Calu3 (cell line): ENCODE measurements around the gene CDKN2AIPNL. TPM values are rescaled to one million over a fixed set of nuclear protein-coding genes. Genes with fewer than 3 reads are reported as not detected.

Experiments
- Bru-seq: library from RNA; stranded (reverse); fragments of 400-500 nt; gene quantifications from one replicate; lab custom pipeline; 2021; lab: Mats Ljungman, UMichigan
- BruChase-seq, 2 experiments: library from RNA; stranded (reverse); fragments of 400-500 nt; gene quantifications; one replicate each; lab custom pipeline; 2021; lab: Mats Ljungman, UMichigan
- BruUV-seq: library from RNA; stranded (reverse); fragments of 400-500 nt; replicated peaks from 2 replicates; lab custom pipeline; 2021; lab: Mats Ljungman, UMichigan
- CTCF ChIA-PET: fragments of 300-600 bp; sonication (Branson Sonifier 250); formaldehyde crosslinking; loops from one replicate; lab custom pipeline; 2022; ENCODE audit warnings: antibody characterized with exemption; lab: Charles Lee
- DNase-seq: peaks from one replicate; pipeline ENCODE4 v3.0.0; 2022
- H3K27ac Mint-ChIP-seq: one replicate; pipeline ENCODE4 v1.8.0; 2022; ENCODE audit warnings: mixed read lengths; ENCODE audit not compliant: unreplicated experiment
- H3K27me3 Mint-ChIP-seq: one replicate; pipeline ENCODE4 v1.8.0; 2022; ENCODE audit warnings: mixed read lengths; ENCODE audit not compliant: unreplicated experiment
- H3K36me3 Mint-ChIP-seq: one replicate; pipeline ENCODE4 v1.8.0; 2022; ENCODE audit warnings: mild to moderate bottlenecking, moderate library complexity, mixed read lengths; ENCODE audit not compliant: insufficient read depth, unreplicated experiment
- H3K4me1 Mint-ChIP-seq: one replicate; pipeline ENCODE4 v1.8.0; 2022; ENCODE audit warnings: mild to moderate bottlenecking, low read depth, mixed read lengths; ENCODE audit not compliant: unreplicated experiment
- H3K4me3 Mint-ChIP-seq: one replicate; pipeline ENCODE4 v1.8.0; 2022; ENCODE audit warnings: mild to moderate bottlenecking, low read depth, moderate library complexity, mixed read lengths; ENCODE audit not compliant: unreplicated experiment
- H3K9me3 Mint-ChIP-seq: one replicate; pipeline ENCODE4 v1.8.0; 2022; ENCODE audit warnings: low read depth, mixed read lengths; ENCODE audit not compliant: unreplicated experiment
- intact Hi-C: fragments of 100-400 bp; cut with micrococcal nuclease; formaldehyde crosslinking; loops from one replicate; pipeline ENCODE4 v1.10.0; 2022; ENCODE audit not compliant: unreplicated experiment
- long read RNA-seq: library from polyadenylated mRNA; stranded (forward); transcript quantifications from one replicate; pipeline ENCODE4 v2.0.0, GENCODE V29; 2022
- total RNA-seq: library from RNA; stranded (reverse); gene quantifications from 2 replicates; pipeline ENCODE4 v1.2.3, GENCODE V29; 2022
- TF ChIP-seq, protein P1 (sequence below): fragments of 200-600 bp; IDR thresholded peaks from one replicate; pipeline ENCODE4 v1.8.0; 2022; ENCODE audit warnings: antibody characterized with exemption; ENCODE audit not compliant: unreplicated experiment

The CDKN2AIPNL gene, protein sequence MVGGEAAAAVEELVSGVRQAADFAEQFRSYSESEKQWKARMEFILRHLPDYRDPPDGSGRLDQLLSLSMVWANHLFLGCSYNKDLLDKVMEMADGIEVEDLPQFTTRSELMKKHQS
- total RNA-seq (43.7 and 51.6 TPM in 2 replicates), Bru-seq, nascent RNA (percentile 79 among the genes with signal in this experiment), BruChase-seq, experiment 1, labeled RNA remaining after a 6-hour chase (percentile 86 among the genes with signal in this experiment), BruChase-seq, experiment 2, labeled RNA remaining after a 2-hour chase (percentile 73 among the genes with signal in this experiment)
- long read RNA-seq, transcript CDKN2AIPNL-202 (3 exons, 1,223 nt) = major isoform, 94 of 108 reads
- long read RNA-seq, partial matches to known transcripts = 0 of 108 reads
- long read RNA-seq, other reads (novel, unspliced or antisense) = 14 of 108 reads

- TF ChIP-seq, protein P1, sequence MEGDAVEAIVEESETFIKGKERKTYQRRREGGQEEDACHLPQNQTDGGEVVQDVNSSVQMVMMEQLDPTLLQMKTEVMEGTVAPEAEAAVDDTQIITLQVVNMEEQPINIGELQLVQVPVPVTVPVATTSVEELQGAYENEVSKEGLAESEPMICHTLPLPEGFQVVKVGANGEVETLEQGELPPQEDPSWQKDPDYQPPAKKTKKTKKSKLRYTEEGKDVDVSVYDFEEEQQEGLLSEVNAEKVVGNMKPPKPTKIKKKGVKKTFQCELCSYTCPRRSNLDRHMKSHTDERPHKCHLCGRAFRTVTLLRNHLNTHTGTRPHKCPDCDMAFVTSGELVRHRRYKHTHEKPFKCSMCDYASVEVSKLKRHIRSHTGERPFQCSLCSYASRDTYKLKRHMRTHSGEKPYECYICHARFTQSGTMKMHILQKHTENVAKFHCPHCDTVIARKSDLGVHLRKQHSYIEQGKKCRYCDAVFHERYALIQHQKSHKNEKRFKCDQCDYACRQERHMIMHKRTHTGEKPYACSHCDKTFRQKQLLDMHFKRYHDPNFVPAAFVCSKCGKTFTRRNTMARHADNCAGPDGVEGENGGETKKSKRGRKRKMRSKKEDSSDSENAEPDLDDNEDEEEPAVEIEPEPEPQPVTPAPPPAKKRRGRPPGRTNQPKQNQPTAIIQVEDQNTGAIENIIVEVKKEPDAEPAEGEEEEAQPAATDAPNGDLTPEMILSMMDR = peak; percentile 71
- intact Hi-C loops = loop anchor here (2.0 kb wide), 1 partner anchor 99 kb away; no protein-coding TSS in a partner anchor
- H3K27ac Mint-ChIP-seq = peak within 1 kb of the TSS; percentile 31
- CTCF ChIA-PET = interaction anchor here (0.6 to 2.6 kb wide), 18 partner anchors 20 to 175 kb away, joined by 3 to 16 read pairs (median 3); partner anchors contain the start of genes JADE2 and UBE2B
- H3K27me3 Mint-ChIP-seq = no peaks in the 10 kb centered on the region
- DNase-seq = peak; percentile 98
- peaks cover 46% of the 10 kb centered on the region for H3K4me1 Mint-ChIP-seq
- no TSS peak for BruUV-seq
- H3K9me3 Mint-ChIP-seq = no peaks in the 10 kb centered on the region
- H3K36me3 Mint-ChIP-seq = peaks cover 19% of the 10 kb centered on the region
- peak within 1 kb of the TSS; percentile 99 for H3K4me3 Mint-ChIP-seq
Measured at GRCh38 chr5:134411546-134412266, at the start of gene CDKN2AIPNL. Gene CDKN2AIPNL (minus strand): TSS chr5:134411881. CDS start chr5:134411854, 27 bp downstream.

DNA sequence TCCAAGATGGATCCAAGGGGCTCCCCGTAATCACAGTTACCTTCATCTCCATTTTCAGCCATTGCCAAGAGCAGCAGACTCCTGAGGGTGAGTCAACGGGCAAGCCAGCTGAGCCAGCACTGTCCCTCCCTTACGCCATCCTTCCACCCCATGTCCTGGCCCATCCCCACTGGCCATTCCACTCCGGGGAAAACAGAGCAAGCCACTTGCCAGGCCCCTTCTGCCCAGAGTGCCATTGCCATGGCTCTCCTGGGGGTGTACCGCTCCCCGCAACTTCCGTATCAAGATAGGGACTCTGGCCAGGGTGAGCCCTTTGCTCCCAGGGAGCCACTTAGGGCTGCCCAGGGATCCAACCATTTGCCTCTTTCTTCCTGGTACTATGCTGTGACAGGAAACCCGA is 48.9 kb upstream of the CDKN2AIPNL start:
- Mint-ChIP-seq H3K27ac (no peak overlapping the region), H3K4me1 (no peaks in the 10 kb centered on the region), H3K36me3 (no peaks in the 10 kb centered on the region), H3K4me3 (no peak overlapping the region), H3K27me3 (no peaks in the 10 kb centered on the region), H3K9me3 (no peaks in the 10 kb centered on the region)
- TF ChIP-seq, protein P1 = no peak
- CTCF ChIA-PET = interaction anchor here (0.7 kb wide), 2 partner anchors 194 to 396 kb away, joined by 3 to 6 read pairs; no protein-coding TSS in a partner anchor
- BruUV-seq = no TSS peak
- intact Hi-C loops = no loop called here
- no peak for DNase-seq

- no peak for DNase-seq
- intact Hi-C loops = no loop called here
- CTCF ChIA-PET = interaction anchor here (0.6 to 0.7 kb wide), 3 partner anchors 59 to 1081 kb away, joined by 3 read pairs; no protein-coding TSS in a partner anchor
- no peaks in the 10 kb centered on the region for H3K9me3 Mint-ChIP-seq
- TF ChIP-seq, protein P1 = no peak
- H3K36me3 Mint-ChIP-seq = no peaks in the 10 kb centered on the region
- H3K27ac Mint-ChIP-seq = no peak overlapping the region
- H3K4me3 Mint-ChIP-seq = no peak overlapping the region
- H3K27me3 Mint-ChIP-seq = no peaks in the 10 kb centered on the region
- no peaks in the 10 kb centered on the region for H3K4me1 Mint-ChIP-seq
- no TSS peak for BruUV-seq
Measured at GRCh38 chr5:134459491-134459890, 47.8 kb upstream of the CDKN2AIPNL start.

DNA sequence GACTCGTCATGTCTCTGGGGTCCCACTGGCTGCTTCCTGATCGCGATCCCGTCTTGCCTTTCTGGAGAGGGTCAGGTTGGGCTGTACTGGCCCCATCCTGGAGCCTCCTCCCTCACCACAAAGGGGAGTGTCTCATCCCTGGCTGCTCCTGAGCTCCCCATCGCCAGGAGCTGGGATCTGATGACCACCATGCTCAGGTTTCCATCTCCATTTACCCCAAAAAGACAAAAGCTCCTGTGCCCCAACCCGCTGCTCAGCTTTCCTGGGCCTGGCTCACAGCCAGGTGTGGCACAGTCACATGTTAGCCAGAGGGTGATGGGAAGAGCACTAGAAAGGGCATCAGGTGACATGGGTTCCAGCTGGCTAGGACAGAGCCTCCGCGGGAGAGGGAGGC is 47.3 kb upstream of the CDKN2AIPNL start:
- DNase-seq = no peak
- Mint-ChIP-seq H3K36me3 (no peaks in the 10 kb centered on the region), H3K4me3 (no peak overlapping the region), H3K27me3 (no peaks in the 10 kb centered on the region), H3K9me3 (no peaks in the 10 kb centered on the region), H3K27ac (no peak overlapping the region), H3K4me1 (no peaks in the 10 kb centered on the region)
- TF ChIP-seq, protein P1 = no peak
- CTCF ChIA-PET = no interaction called here
- no TSS peak for BruUV-seq
- intact Hi-C loops = no loop called here
